ENCODE results near the gene PEX12.

- no peak for TF ChIP-seq CTCF (IDR thresholded peaks at IDR 0.05; ENCODE audit: low read depth, low read length, poor library complexity, severe bottlenecking)
- TF ChIP-seq EZH2phosphoT487 (IDR thresholded peaks at IDR 0.05; ENCODE audit: borderline replicate concordance, low read length): no peak
These were observed 38.7 kb downstream of the PEX12 start for GRCh38 chr17:35539659-35540026.

All from DOHH2 (cell line).